Measurements from ENCODE around the gene MCEE.

The MCEE gene

GRCh38 chr2:71074893-71075395 lies 55.1 kb downstream of the MCEE start:
- no peak for DNase-seq

GRCh38 chr2:71073475-71073874 lies 56.6 kb downstream of the MCEE start:
- DNase-seq: no peak

GRCh38 chr2:71072492-71072891 lies 57.5 kb downstream of the MCEE start:
- DNase-seq: no peak

- no peak for DNase-seq
Observed at GRCh38 chr2:71071681-71072398, 58.2 kb downstream of the MCEE start.

GRCh38 chr2:71070294-71071093 lies 59.5 kb downstream of the MCEE start:
- no peak for DNase-seq

- no peak for DNase-seq
Observed at GRCh38 chr2:71069376-71069775, 60.7 kb downstream of the MCEE start.

GRCh38 chr2:71068218-71069035 lies 61.6 kb downstream of the MCEE start, which contains the start of gene NAGK:
Gene NAGK, plus strand, starts transcription at chr2:71068648. Its CDS starts 36 bp downstream, at chr2:71068684.
- DNase-seq: peak; percentile 70

- DNase-seq: no peak
Observed at GRCh38 chr2:71067567-71068217, 62.3 kb downstream of the MCEE start.

- DNase-seq: no peak
Observed at GRCh38 chr2:71066856-71067255, 63.2 kb downstream of the MCEE start.

GRCh38 chr2:71064754-71065621 lies 65.0 kb downstream of the MCEE start:
- no peak for DNase-seq

GRCh38 chr2:71064110-71064611 lies 65.9 kb downstream of the MCEE start:
- no peak for DNase-seq

GRCh38 chr2:71063216-71063615 lies 66.8 kb downstream of the MCEE start:
- no peak for DNase-seq

- DNase-seq: no peak
Observed at GRCh38 chr2:71060871-71061270, 69.2 kb downstream of the MCEE start.

- no peak for DNase-seq
Observed at GRCh38 chr2:71060211-71060610, 69.8 kb downstream of the MCEE start.
